GM13976 (cell line): ENCODE measurements around the gene SFXN5.

Source experiments
- DNase-seq: peaks from one replicate; pipeline ENCODE4 v3.0.0; 2012; ENCODE audit warnings: low spot score
- in situ Hi-C: fragments of 300-500 bp; cut with MboI; formaldehyde crosslinking; loops from one replicate; pipeline ENCODE4 v1.12.0; 2022; ENCODE audit warnings: low sequenced_read_pairs, mixed read lengths, inconsistent platforms; ENCODE audit not compliant: unreplicated experiment
- TF ChIP-seq, protein P1 (sequence below): IDR thresholded peaks from 2 replicates; pipeline ENCODE4 v1.5.1; 2012; ENCODE audit warnings: borderline replicate concordance, mild to moderate bottlenecking; ENCODE audit not compliant: insufficient read depth; ENCODE audit errors: extremely low read depth, missing control alignments, control extremely low read depth

SFXN5 gene

DNA sequence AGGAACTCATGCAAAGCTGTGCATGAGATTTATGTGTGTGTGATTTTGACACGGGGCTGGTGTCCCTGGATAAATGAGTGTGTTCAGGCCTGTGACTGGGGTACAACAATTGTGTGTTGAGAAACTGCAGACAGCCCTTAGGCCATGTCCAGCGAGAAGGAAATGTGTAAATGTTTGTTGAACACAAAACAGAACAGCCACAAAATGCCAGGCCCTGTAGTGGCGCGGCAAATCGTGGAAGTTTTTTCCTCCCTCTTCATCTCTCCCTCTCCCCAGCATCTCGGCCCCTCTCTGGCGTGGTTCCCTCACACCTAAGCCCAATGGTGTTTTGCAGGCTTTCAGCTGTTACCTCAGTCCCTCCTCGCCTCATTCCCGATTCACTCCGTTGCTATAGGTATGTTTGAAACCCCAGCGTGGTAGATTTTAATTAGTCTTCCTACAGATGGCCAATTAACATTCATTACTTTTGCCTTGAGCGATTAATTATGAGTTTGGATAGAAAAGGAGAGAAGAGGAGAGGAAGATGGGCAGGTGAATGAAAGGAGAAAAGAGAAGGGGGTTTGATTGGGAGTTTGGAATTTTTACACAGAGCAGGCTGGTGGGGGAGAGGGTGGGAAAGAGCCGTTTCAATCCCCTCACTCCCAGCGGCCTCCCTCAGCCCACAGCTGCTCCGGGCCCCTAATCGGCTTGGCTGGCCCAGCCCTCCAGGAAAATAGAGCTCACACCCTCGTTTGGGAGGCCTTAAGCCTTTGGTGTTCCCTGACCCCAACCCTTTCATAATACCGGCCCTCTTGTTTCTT is 173.5 kb downstream of the SFXN5 start:
- in situ Hi-C loops: loop anchor here (25.0 kb wide), 1 partner anchor 289 kb away; no protein-coding TSS in a partner anchor
- no peak for DNase-seq
- TF ChIP-seq, protein P1, sequence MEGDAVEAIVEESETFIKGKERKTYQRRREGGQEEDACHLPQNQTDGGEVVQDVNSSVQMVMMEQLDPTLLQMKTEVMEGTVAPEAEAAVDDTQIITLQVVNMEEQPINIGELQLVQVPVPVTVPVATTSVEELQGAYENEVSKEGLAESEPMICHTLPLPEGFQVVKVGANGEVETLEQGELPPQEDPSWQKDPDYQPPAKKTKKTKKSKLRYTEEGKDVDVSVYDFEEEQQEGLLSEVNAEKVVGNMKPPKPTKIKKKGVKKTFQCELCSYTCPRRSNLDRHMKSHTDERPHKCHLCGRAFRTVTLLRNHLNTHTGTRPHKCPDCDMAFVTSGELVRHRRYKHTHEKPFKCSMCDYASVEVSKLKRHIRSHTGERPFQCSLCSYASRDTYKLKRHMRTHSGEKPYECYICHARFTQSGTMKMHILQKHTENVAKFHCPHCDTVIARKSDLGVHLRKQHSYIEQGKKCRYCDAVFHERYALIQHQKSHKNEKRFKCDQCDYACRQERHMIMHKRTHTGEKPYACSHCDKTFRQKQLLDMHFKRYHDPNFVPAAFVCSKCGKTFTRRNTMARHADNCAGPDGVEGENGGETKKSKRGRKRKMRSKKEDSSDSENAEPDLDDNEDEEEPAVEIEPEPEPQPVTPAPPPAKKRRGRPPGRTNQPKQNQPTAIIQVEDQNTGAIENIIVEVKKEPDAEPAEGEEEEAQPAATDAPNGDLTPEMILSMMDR: no peak

DNA sequence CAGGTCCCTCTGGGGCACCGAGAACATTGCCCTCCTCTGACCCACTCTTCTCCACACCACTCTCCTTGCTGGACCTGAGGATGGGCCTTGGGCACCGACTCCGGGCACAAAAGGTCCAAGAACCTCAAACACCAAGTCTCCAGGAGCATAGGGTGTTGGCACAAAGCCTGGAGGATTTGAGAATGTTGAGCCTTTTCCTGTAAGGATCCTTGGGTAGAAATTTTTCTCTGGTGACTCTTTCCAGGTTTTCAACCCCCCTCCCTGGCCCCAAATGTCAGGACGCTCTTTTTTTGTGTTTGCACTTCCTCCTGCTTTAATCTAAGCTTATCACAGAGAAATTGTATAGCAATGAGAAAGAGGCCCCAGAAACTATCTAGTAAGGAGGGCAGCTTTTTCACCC is 175.1 kb downstream of the SFXN5 start:
- TF ChIP-seq, protein P1: no peak
- no peak for DNase-seq
- in situ Hi-C loops: loop anchor here (25.0 kb wide), 1 partner anchor 291 kb away; no protein-coding TSS in a partner anchor

- no peak for DNase-seq
- in situ Hi-C loops: loop anchor here (25.0 kb wide), 1 partner anchor 291 kb away; no protein-coding TSS in a partner anchor
- TF ChIP-seq, protein P1: no peak
Observed at GRCh38 chr2:72895759-72896281, 175.7 kb downstream of the SFXN5 start.

GRCh38 chr2:72895154-72895553 is 176.4 kb downstream of the SFXN5 start:
- in situ Hi-C loops: loop anchor here (25.0 kb wide), 1 partner anchor 292 kb away; no protein-coding TSS in a partner anchor
- no peak for DNase-seq
- TF ChIP-seq, protein P1: no peak

DNA sequence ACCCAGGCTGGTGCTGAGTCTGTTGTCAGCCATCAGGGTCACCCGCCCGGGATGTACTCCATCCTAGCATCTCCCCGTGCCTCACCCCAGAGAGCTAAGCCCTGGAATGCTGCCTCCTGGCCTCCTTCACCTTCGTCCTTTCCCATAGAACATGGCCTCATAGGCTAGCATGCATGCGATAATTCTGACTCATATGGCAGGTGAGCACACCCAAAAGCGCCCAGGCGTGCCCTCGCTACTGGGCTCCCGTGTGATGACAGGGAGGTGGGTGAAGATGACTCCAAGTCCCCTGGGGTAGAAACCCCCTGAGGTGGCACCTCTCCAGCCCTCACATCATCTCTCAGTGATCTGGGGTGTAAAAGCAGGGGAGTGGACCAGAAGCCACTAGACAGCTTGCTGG is 177.0 kb downstream of the SFXN5 start:
- TF ChIP-seq, protein P1: no peak
- DNase-seq: no peak
- in situ Hi-C loops: loop anchor here (25.0 kb wide), 1 partner anchor 293 kb away; no protein-coding TSS in a partner anchor

DNA sequence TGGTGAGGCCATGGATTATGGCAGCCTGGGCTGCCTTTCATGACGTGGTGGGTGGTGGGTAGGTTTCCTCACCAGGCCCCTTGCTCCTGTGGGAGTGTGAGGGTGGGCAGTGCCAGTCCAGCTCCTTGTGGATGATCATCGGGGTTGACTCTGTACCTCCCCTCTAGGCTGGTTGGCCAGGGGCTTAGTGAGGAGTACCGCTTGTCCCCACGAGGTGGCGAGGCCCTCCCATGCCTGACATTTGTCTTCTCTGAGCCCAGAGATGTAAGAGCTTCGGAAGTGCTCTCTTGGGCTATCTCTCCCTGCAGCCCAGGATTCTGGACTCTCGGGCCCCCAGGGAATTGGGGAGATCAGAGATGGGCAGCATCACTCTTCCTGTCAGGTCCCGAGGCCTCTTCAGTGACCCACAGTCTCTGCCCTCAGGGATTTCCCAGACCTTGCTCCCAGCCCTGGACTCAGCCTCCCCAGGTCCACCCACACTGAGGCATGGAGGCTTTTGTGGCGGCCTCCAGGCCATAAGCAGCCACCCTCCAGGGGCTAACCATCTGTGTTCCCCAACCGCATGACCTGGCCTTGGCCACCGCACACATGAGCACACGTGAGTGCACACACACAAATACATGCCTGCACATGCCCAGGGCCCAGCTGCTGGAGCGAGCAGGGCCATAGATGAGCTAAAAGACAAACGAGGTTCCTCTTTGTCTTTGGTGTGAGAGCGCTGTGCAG is 177.8 kb downstream of the SFXN5 start:
- in situ Hi-C loops: loop anchor here (25.0 kb wide), 1 partner anchor 294 kb away; no protein-coding TSS in a partner anchor
- TF ChIP-seq, protein P1: peak; percentile 67
- peak; percentile 80 for DNase-seq
